ENCODE results near the gene COL8A1.

DNA sequence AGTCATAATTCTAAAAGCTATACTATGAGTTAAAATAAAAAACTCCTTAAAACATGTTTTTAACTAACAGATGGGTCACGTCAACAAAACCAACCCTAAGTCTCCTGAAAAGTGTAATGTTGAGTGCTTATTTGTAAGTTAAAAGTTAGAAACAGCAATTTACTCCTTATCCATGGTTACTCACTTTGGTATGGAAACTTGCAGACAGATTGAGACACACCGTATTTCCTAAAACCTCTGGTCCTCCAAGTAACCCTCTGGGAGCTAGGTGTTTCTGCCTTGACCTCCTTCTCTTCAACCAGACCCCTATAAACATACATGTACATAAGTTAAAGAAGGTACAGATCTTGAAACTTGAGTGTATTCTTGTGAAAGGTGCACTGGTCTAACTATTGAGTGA lies 3.1 kb downstream of the COL8A1 start:
- TF ChIP-seq, protein P1, sequence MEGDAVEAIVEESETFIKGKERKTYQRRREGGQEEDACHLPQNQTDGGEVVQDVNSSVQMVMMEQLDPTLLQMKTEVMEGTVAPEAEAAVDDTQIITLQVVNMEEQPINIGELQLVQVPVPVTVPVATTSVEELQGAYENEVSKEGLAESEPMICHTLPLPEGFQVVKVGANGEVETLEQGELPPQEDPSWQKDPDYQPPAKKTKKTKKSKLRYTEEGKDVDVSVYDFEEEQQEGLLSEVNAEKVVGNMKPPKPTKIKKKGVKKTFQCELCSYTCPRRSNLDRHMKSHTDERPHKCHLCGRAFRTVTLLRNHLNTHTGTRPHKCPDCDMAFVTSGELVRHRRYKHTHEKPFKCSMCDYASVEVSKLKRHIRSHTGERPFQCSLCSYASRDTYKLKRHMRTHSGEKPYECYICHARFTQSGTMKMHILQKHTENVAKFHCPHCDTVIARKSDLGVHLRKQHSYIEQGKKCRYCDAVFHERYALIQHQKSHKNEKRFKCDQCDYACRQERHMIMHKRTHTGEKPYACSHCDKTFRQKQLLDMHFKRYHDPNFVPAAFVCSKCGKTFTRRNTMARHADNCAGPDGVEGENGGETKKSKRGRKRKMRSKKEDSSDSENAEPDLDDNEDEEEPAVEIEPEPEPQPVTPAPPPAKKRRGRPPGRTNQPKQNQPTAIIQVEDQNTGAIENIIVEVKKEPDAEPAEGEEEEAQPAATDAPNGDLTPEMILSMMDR (IDR thresholded peaks at IDR 0.05): no peak
- no peak for TF ChIP-seq POLR2A (IDR thresholded peaks at IDR 0.05)

Data from prostate gland (tissue), 2 donors.